GF-D8 (cell line): ENCODE data around the gene OR56A1.
"Not testable (repeated sequence)": the region's sequence is repeated elsewhere in the genome, so short reads cannot be mapped to it uniquely, and the experiment has no call there.

Source experiments
- DNase-seq: peaks from one replicate; lab custom pipeline; 2025; lab: John Stamatoyannopoulos, UW

OR56A1 gene

DNA sequence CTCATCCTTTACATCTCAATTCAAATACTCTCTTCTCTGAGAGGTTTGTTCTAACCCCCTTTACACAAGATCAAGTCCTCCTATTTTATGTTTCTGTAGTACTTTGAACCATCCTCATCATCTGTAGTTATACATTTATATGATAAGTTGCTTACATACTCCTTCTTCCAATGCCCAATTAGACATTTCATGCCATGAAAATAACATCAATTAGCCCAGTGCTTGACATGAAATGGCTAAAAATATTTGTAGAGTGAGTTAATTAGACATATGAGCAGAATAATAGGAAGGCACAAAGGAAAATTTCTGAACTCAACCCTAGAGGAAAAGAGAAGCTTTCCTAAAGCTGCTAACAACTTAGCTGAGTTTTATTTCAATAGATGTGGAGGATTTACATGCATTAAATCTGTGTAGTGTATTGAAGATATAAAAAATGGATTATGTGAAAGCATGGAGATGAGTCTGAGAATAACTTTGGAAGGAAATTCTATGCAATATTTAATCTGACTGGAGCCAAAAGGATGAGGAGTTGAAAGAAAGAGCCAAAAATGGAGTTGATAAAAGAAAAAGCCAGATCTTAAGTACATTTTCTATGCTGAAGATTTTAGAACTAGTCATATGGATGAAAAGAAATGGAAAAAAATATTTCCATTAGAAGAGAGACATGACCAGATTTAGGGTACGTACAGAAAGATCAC is at the start of gene OR56A1:
Gene OR56A1 (minus strand): TSS at position 51 of the 698 bp plus-strand sequence. CDS start 3,066 bp downstream, outside the sequence.
- DNase-seq = no peak

DNA sequence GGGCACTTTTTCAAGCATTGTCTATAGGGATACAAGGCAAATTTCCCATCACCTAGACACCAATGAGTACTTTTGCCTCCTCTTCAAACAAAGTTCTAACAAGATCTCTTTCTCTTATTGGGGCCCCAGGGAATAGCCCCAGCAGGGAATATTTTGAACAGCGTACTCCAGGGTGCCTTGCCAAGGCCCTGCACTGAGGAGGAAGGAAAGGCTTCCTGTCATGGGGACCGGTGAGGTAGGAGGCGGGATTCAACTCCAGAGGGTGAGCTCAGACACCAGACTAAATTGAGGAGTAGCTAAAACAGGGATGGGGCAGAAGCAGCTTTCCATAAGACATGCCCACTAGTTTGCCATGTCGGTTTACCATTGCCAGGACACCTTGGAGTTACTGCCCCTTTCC is 48.9 kb upstream of the OR56A1 start:
- DNase-seq = no peak

DNA sequence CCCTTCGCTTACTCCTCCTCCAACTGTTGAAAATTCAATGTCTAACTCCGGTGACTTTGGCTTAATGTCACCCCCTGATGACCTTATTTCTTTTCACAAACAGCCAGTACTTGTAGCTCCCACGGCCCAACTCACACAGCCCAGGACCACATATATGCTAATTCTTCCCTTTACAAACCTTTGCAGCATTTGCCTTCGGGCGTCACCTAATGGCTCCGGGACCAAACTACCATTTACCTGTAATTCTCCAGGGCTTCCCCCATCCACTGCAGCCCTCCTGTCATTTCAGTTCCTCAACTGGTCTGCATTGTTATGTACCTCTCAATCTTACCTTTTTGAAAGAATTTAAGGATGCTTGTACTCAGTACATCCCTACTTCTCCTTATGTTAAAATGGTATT is 47.2 kb upstream of the OR56A1 start:
- DNase-seq = no peak

DNA sequence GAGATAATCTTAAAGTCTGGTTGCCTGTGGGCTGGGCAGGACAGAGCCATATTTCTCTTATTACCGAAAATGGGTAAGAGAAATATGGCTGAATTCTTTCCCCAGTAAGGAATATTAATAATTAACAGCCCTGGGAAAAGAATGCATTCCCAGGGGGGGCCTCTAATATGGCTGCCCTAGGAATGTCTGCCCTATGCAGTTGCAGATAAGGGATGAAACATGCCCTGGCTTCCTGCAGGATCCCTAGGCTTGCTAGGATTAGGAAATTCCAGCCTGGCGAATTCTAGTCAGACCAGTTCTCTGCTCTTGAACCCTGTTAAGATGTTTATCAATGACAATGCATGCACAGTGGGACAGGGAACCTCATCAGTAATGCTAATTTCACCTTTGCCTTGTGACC is 45.9 kb upstream of the OR56A1 start:
- not testable (repeated sequence) for DNase-seq

- no peak for DNase-seq
These were observed 36.9 kb upstream of the OR56A1 start for GRCh38 chr11:6067502-6067901.

GRCh38 chr11:6062691-6063358 is 32.3 kb upstream of the OR56A1 start:
- DNase-seq = no peak

DNA sequence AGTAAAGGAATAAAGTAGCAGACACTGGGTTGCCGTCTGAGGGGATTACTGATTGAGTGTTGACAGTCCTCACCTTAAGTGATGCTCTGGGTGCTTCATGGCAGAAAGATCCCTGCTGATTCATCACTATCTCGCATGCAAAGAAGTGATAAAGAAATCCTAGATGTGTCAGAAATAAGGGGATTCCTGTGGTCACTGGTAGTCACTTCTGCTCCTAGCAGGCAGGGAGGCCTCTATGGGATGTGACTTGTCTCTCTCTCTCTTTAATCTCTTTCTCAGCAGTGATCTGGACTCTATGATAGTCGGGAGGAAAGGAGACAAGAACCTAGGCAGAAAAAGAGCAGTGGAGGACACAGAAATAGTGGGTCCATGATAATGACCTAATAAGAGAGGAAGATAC is 30.9 kb upstream of the OR56A1 start:
- DNase-seq = no peak

DNA sequence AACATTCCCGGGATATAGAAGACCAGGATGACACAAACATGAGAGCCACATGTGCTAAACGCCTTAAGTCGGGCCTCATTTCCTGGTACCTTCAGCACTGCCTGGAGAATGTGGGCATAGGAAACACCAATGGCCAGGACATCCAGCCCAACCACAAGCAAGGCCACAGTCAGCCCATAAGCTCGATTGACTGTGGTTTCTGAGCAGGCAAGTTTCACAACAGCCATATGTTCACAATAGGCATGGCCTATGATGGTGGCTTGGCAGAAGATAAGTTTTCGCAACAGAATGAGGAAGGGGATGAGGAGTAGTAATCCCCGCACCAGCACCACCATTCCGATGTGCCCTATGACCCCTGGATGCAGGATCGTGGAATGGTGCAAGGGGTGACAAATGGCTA is 26.9 kb upstream of the OR56A1 start:
- DNase-seq = no peak

DNA sequence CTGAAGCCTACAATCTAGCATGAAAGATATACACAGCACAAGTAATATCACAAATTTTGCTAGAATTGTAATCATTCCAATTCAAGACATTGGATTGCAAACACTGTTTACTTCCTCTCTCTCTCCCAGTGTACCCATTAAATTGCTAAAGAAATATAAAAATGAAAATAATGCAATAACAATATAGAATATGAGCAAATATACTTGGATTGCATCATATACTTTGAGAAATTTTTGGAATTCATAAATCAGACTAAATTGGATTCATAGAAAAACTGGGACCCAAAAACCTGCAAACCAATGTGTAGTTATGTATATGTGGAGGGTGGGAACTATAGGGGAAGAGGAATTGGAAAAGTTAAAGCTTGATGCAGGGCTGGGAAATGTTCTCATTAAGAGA is 25.0 kb upstream of the OR56A1 start:
- no peak for DNase-seq

DNA sequence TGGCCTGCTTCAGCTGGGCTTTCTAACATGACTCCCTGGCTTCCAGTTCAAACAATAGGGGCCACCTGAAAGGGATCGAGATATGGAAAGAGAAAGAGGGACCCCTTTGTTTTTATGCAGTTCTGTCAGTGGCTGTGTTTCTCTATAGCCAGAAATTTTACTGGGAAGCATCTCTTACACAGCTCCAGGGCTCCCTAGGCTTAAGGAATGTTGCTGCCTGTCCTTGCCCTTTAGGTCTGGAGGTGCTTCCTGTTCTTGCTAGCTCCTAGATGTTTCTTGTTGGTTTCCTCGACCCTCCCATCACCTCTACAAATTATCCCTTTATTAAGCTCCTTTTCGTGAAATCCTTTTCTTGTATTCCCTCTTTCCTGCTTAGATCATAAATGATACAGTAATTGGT is 21.8 kb upstream of the OR56A1 start:
- DNase-seq = no peak

GRCh38 chr11:6040874-6041273 is 10.3 kb upstream of the OR56A1 start:
- no peak for DNase-seq

DNA sequence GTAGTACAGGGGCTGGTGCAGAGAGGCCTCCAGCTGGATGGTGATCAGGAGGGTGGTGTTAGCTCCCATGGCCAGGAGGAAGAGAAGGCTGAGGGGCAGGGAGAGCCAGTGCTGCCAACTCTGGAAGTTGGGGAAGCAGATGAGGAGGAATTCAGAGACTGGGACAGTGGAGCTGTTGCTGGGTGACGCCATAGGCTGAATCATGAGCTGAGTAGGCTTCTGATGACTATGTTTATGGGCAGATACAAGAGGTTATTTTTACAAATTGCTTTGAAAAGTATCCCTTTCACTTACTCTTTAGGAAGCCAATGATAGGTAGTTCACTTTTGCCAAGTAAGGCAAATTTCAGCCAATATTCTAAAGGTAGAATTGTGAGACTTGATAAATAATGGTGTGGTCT is 3.1 kb downstream of the OR56A1 start:
- DNase-seq = no peak

DNA sequence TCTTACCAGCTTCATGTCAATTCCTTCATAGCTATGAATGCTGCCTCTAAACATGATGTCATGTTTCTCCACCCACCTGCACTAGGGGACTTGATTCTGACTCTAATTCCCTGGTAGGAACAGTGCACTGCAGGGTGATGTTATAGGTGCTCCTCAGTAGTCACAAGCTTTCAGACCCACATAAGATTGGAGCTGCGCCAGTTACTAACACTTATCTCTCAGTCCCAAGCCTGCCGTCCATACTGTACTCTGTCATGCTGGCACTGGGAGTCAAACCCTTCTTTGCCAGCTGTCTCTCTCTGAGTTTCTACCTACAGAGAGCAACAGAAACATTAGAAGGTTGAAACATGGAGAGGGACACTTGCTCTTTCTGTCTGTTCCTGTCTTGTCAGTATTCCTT is 5.5 kb downstream of the OR56A1 start:
- no peak for DNase-seq

- no peak for DNase-seq
These were observed 7.6 kb downstream of the OR56A1 start for GRCh38 chr11:6022956-6023355.

- DNase-seq = no peak
These were observed 17.5 kb downstream of the OR56A1 start for GRCh38 chr11:6013042-6013441.

DNA sequence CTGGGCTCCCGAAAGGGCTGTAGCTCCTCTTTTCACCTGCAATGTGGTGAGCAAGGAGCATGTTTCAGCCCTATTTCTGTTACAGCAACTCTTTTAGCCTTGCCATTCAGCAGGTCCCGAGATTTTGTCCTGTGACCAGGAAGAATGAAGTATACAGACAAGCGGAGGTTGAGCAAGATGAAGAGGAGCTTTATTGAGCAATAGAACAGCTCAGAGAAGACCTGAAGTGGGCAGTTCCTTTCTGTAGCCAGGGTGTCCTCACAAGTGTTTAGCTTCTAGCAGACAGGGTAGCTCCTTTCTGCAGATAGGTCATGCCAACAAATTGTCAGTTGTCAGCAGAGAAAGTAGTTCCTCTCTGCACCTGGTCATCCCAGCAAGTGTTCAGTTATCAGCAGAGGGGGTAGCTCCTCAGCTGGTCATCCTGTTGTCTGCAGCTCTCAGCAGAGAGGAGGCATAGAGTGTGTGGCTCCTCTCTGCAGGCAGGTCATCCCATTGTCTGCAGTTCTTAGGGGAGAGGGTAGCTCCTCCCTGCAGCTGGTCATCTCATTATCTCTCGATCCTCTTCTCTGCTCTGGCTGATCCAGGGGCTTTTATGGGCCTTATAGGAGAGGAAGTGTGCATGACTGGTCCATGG is 18.4 kb downstream of the OR56A1 start:
- DNase-seq = no peak

DNA sequence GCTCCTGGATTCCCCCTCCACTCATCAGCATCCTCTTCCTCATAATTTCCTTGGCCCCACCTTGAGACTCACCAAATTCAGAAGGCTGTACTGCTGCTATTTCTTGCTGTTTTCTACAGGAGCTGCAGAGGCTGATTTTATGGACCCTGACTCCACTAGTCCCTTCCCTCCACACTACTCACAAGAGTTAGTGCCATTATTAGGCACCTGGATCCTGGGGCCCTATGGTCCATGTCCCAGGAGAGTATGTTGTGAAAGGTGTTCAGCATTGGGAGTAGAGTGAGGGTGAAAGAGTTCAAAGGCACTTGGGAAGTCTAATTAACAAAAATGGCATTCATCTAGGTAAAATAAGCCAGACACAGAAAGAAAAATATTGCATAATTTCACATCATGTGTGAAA is 23.7 kb downstream of the OR56A1 start, which contains the start of gene OR56A4:
Gene OR56A4 (minus strand): TSS at position 101 of the 400 bp plus-strand sequence. CDS start 3,954 bp downstream, outside the sequence.
- no peak for DNase-seq

DNA sequence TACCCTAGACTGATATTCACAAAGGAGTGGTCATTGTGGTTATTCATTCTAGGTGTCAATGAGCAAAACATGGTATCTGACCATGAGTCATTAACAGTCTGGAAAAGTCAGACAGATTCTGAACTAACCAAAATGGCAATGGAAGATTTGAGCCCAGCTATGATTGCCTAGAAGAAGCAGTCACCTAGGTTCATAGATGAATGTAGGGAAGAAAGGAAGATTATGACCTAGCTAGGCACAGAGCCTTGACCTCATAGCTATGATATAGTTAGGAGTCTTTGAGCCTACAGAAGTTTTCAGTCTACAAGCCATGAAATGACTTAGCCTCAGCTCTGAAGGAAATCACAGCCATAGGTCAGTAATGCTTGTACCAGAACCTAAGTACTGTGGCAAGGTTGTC is 24.2 kb downstream of the OR56A1 start:
- DNase-seq = no peak

DNA sequence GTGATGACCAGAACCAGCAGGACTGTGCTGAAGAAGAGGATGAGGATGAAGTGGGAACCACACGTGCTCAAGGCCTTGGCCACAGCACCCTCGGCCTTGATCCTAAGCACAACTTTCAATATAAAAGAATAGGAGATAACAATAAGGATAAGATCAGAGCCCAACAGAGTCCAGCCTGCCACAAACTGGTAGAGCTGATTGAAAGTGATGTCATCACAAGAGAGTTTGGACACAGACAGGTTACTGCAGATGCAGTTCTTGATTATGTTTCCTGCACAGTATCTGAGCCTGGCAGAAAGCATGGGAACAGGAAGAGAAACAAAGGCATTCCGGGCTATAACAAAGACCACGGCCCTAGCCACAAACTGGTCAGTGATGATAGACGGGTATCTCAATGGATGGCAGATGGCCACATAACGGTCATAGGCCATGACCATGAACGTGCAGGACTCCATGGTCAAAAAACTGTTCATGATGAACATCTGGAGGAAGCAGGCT is 28.3 kb downstream of the OR56A1 start:
- DNase-seq = no peak

GRCh38 chr11:5994791-5995190 is 35.8 kb downstream of the OR56A1 start:
- DNase-seq = no peak

DNA sequence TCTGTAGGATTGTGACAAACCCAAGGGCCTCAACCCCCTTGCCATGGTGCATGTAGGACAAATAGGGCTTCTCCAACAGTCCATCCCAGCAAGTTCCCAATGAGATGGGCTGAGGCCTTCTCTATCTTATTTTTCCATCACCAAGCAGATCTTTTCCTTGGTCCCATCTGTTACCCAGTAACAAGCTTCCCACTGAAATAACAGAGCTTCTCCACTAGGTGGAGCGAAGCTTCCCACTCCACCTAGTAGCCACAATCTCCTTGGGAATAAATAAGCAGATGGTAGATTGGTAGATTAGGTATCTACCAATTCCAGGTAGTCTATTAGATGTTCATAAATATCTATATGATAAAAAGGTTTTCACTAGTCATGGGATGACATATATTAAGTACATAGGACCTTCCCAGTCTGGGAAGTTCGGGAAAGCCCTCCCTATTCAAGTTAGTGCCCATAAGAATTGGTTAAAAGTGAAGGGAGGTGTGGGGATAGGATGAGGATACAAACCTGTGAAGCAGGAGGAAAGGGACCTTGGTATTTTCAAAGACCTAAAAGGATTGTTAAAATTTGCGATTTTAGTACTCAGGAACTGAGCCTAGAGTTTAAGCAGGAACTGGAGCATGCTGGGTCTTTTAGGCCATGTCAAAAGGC is 37.8 kb downstream of the OR56A1 start:
- DNase-seq = no peak

DNA sequence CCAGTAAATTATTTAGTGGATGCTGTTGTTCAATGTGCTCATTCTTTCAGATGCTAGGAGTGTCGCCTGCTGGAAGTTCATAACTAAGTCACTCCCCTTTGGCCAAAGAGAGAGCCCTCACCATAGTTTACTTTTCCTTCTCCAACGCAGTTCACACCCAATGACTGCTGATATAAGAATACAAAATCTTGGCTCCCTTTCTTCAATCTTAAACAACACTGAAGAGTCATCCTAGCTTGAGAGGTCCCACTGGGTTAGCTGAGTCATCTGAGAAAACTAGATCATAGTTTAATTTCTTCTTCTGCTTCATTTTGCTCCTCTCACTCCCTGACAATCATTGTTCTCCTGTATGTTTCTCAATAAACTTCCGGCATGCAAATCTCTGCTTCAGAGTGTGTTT is 38.4 kb downstream of the OR56A1 start:
- no peak for DNase-seq

GRCh38 chr11:5989203-5989602 is 41.4 kb downstream of the OR56A1 start:
- no peak for DNase-seq
